ENCODE data around the gene OR1D2.

DNA sequence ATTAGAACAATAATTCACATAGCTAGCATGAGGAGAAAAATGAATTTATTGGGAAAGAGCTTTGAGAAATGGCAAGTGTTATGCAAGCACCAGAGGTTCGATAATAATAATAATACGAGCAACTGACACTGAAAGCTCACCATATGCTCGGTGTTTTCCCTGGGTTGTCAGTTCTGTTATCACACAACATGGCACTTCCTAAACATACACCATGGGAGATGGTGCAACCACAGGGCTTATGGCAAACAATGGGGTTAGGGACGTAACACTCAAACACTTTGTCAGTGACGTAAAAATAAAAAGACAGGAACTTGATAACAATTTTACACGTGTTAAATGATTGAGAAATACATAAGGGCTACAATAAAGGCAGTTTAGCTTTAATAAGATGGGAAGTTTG, 64.5 kb downstream of the OR1D2 start:
- TF ChIP-seq, protein P1, sequence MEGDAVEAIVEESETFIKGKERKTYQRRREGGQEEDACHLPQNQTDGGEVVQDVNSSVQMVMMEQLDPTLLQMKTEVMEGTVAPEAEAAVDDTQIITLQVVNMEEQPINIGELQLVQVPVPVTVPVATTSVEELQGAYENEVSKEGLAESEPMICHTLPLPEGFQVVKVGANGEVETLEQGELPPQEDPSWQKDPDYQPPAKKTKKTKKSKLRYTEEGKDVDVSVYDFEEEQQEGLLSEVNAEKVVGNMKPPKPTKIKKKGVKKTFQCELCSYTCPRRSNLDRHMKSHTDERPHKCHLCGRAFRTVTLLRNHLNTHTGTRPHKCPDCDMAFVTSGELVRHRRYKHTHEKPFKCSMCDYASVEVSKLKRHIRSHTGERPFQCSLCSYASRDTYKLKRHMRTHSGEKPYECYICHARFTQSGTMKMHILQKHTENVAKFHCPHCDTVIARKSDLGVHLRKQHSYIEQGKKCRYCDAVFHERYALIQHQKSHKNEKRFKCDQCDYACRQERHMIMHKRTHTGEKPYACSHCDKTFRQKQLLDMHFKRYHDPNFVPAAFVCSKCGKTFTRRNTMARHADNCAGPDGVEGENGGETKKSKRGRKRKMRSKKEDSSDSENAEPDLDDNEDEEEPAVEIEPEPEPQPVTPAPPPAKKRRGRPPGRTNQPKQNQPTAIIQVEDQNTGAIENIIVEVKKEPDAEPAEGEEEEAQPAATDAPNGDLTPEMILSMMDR (conservative IDR thresholded peaks at IDR 0.05): no peak
- TF ChIP-seq ZFX (IDR thresholded peaks at IDR 0.05): no peak
